Skeletal muscle tissue (tissue), 5 donors: ENCODE measurements around the gene XRCC6. TPM values are rescaled to one million over a fixed set of nuclear protein-coding genes. Genes with fewer than 3 reads are reported as not detected.

ENCODE experiments used
- H3K27ac ChIP-seq: one replicate; pipeline ENCODE4 v1.7.0; 2013; ENCODE audit warnings: mild to moderate bottlenecking, low read depth, low read length, inconsistent platforms
- H3K27me3 ChIP-seq, 3 donors: one replicate each; pipeline ENCODE4 v1.7.0; 2013; ENCODE audit warnings: low read length in 3 of 3; ENCODE audit not compliant: control insufficient read depth in 3 of 3, insufficient read depth in 3 of 3
- H3K36me3 ChIP-seq, 3 donors: one replicate each; pipeline ENCODE4 v1.7.0; 2013; ENCODE audit warnings: low read length in 3 of 3; ENCODE audit not compliant: control insufficient read depth in 3 of 3, insufficient read depth in 3 of 3
- H3K4me1 ChIP-seq, 3 donors: one replicate each; pipeline ENCODE4 v1.7.0; 2013; ENCODE audit warnings: low read length in 3 of 3, mild to moderate bottlenecking in 3 of 3; ENCODE audit not compliant: control insufficient read depth in 3 of 3, insufficient read depth in 3 of 3
- H3K4me3 ChIP-seq, 3 donors: one replicate each; pipeline ENCODE4 v1.7.0; 2013; ENCODE audit warnings: low read length in 3 of 3
- H3K9ac ChIP-seq, 3 donors: one replicate each; pipeline ENCODE4 v1.7.0; 2013; ENCODE audit warnings: low read length in 3 of 3, mild to moderate bottlenecking in 3 of 3, moderate library complexity in 2 of 3, low read depth in 1 of 3
- H3K9me3 ChIP-seq, 3 donors: one replicate each; pipeline ENCODE4 v1.7.0; 2013; ENCODE audit warnings: low read length in 3 of 3; ENCODE audit not compliant: control insufficient read depth in 3 of 3
- small RNA-seq: library from RNA; depleted of rRNA; stranded (forward); fragments of <200 nt; gene quantifications from one replicate; pipeline ENCODE3, GENCODE V24; 2014
- total RNA-seq: library from RNA; depleted of rRNA; stranded (reverse); fragments of >200 nt; gene quantifications from one replicate; pipeline ENCODE4 v1.2.3, GENCODE V29; 2014
- donor health status: Osteomylitis.

XRCC6 gene
- total RNA-seq, 1 donor from 2014 or later, result 287 TPM

DNA sequence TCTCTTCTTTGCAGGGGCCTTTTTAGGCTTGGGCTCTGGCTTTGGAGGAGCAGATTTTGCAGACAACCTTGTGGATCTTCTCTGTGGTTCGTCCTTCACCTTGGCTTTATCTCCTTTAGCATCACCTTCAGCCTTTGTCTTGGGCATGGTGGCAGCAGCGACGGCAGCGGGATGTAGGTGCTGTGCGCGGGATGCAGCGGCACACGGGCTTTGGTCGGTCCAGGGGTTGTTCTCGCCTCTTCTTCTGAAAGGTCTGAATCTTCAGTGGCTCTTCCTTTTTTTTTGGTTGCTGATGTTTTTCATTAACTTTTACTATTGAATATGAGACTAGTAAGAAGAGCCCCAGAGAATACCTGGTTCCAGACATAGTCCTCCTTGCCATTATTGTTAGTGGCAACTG is 88.2 kb downstream of the XRCC6 start:
- H3K9ac ChIP-seq, result no peak overlapping the region
- H3K36me3 ChIP-seq, result no peaks in the 10 kb centered on the region
- H3K27me3 ChIP-seq, result no peaks in the 10 kb centered on the region
- H3K4me1 ChIP-seq, result no peaks in the 10 kb centered on the region
- no peak overlapping the region for H3K4me3 ChIP-seq
- no peaks in the 10 kb centered on the region for H3K9me3 ChIP-seq
- no peak overlapping the region for H3K27ac ChIP-seq

DNA sequence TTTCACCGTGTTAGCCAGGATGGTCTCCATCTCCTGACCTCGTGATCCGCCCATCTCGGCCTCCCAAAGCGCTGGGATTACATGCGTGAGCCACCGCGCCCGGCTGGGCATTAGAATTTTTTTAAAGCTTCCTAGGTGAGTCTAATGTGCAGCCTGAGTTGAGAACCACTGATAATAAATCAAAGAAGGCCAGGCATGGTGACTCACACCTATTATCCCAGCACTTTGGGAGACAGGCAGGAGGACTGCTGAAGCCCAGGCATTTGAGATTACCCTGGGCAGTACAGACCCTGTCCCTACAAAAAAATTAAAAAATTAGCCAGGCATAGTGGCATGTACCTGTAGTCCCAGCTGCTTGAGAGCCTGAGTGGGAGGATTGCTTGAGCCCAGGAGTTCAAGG is 91.9 kb downstream of the XRCC6 start:
- no peak overlapping the region for H3K9ac ChIP-seq
- H3K4me3 ChIP-seq, result no peak overlapping the region
- H3K27me3 ChIP-seq, result no peaks in the 10 kb centered on the region
- H3K36me3 ChIP-seq, result no peaks in the 10 kb centered on the region
- H3K4me1 ChIP-seq, result no peaks in the 10 kb centered on the region
- H3K9me3 ChIP-seq, result no peaks in the 10 kb centered on the region
- H3K27ac ChIP-seq, result no peak overlapping the region

Small RNA genes lying within 50 kb of the gene (small RNA-seq; reads per million reads assigned to genes)
- gene HMGN2P10 (not detected), gene RF00019 (not detected), gene RNU6-476P (not detected)

Other genes starting within 250 kb of the XRCC6 start
- 12.5 TPM for gene TEF, start 239.4 kb upstream of the XRCC6 start, total RNA-seq
- 15.1 TPM for gene TOB2, start 174.5 kb upstream of the XRCC6 start, total RNA-seq
- 43.8 TPM for gene PHF5A, start 152.6 kb upstream of the XRCC6 start, total RNA-seq
- gene ACO2, start 152.2 kb upstream of the XRCC6 start, total RNA-seq, result 110 TPM
- gene POLR3H, start 76.8 kb upstream of the XRCC6 start, total RNA-seq, result 12.0 TPM
- 0.52 TPM for gene CSDC2, start 60.3 kb upstream of the XRCC6 start, total RNA-seq
- gene PMM1, start 31.5 kb upstream of the XRCC6 start, total RNA-seq, result 10.4 TPM
- 5.7 TPM for gene DESI1, start 252 bp upstream of the XRCC6 start, total RNA-seq
- gene SNU13, start 67.6 kb downstream of the XRCC6 start, total RNA-seq, result 57.4 TPM
- gene MEI1, start 78.2 kb downstream of the XRCC6 start, total RNA-seq, result 3.1 TPM
- 30.3 TPM for gene CCDC134, start 179.4 kb downstream of the XRCC6 start, total RNA-seq
- gene SREBF2, start 211.8 kb downstream of the XRCC6 start, total RNA-seq, result 20.9 TPM